HL-60 (cell line): ENCODE data around the gene ETV6.
A peak's percentile ranks its signal among the peaks of the same experiment; 100 is the strongest.

Experiments used
- DNase-seq, 2 experiments: peaks; one replicate each; pipeline ENCODE4 v3.0.0-alpha.2; 2010 to 2020; ENCODE audit warnings: low read depth in 1 of 2, low spot score in 1 of 2
- H3K27ac ChIP-seq: fragments of 250-450 bp; sonication (Bioruptor Pico); replicated peaks from 2 replicates; pipeline ENCODE4 v1.5.1; 2020; ENCODE audit warnings: mild to moderate bottlenecking, moderate library complexity
- H3K27me3 ChIP-seq: fragments of 250-450 bp; sonication (Bioruptor Pico); 2 replicates; pipeline ENCODE4 v1.5.1; 2021; ENCODE audit warnings: mild to moderate bottlenecking, moderate library complexity; ENCODE audit not compliant: insufficient read depth, poor library complexity, severe bottlenecking
- H3K4me3 ChIP-seq: replicated peaks from 2 replicates; pipeline ENCODE4 v1.5.1; 2011; ENCODE audit warnings: mild to moderate bottlenecking, control low read depth, low read length; ENCODE audit not compliant: insufficient read depth
- GABPA ChIP-seq: IDR thresholded peaks from 2 replicates; pipeline ENCODE4 v1.6.1; 2012; ENCODE audit warnings: low read depth
- POLR2AphosphoS5 ChIP-seq: IDR thresholded peaks from 2 replicates; pipeline ENCODE4 v1.6.1; 2012; ENCODE audit warnings: low read depth
- SPI1 ChIP-seq: IDR thresholded peaks from 2 replicates; pipeline ENCODE4 v1.6.1; 2012; ENCODE audit warnings: low read depth, mild to moderate bottlenecking, borderline replicate concordance
- TF ChIP-seq, protein P1 (sequence below): IDR thresholded peaks from 2 replicates; pipeline ENCODE4 v1.6.1; 2012; ENCODE audit warnings: low read depth; ENCODE audit not compliant: insufficient replicate concordance
- TF ChIP-seq, protein P2 (sequence below): IDR thresholded peaks from one replicate; pipeline ENCODE4 v1.5.1; 2011; ENCODE audit warnings: low read length, control low read depth, inconsistent platforms; ENCODE audit not compliant: insufficient read depth

The ETV6 gene

DNA sequence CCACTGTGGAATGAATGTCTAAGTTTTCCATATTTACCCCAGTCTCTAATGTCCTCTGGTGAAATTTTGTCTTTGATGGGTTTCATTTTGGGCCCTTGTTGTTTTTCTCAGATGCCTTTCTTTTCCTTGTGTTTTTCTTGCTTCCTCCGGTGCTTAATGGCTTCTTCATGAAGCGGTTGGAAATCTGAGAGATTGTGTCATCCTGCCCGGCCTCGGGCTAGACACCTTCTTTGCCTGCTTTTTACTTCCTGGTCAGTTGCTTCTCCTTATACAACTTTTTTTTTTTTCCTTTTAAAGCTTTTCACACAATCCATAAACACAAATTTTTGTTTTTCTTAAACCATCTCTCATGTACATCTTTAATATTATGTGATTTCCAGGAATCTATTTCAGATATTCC lies 7.1 kb downstream of the ETV6 start:
- TF ChIP-seq POLR2AphosphoS5 (no peak; the same call in 1 of the 2 replicates), SPI1 (no peak)
- TF ChIP-seq, protein P1, sequence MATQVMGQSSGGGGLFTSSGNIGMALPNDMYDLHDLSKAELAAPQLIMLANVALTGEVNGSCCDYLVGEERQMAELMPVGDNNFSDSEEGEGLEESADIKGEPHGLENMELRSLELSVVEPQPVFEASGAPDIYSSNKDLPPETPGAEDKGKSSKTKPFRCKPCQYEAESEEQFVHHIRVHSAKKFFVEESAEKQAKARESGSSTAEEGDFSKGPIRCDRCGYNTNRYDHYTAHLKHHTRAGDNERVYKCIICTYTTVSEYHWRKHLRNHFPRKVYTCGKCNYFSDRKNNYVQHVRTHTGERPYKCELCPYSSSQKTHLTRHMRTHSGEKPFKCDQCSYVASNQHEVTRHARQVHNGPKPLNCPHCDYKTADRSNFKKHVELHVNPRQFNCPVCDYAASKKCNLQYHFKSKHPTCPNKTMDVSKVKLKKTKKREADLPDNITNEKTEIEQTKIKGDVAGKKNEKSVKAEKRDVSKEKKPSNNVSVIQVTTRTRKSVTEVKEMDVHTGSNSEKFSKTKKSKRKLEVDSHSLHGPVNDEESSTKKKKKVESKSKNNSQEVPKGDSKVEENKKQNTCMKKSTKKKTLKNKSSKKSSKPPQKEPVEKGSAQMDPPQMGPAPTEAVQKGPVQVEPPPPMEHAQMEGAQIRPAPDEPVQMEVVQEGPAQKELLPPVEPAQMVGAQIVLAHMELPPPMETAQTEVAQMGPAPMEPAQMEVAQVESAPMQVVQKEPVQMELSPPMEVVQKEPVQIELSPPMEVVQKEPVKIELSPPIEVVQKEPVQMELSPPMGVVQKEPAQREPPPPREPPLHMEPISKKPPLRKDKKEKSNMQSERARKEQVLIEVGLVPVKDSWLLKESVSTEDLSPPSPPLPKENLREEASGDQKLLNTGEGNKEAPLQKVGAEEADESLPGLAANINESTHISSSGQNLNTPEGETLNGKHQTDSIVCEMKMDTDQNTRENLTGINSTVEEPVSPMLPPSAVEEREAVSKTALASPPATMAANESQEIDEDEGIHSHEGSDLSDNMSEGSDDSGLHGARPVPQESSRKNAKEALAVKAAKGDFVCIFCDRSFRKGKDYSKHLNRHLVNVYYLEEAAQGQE = peak; percentile 10
- Histone ChIP-seq H3K4me3 (no peak overlapping the region), H3K27me3 (no peaks in the 10 kb centered on the region), H3K27ac (peak overlapping the region; percentile 96)
- DNase-seq = peak in 1 of 2 experiments; percentile 62

DNA sequence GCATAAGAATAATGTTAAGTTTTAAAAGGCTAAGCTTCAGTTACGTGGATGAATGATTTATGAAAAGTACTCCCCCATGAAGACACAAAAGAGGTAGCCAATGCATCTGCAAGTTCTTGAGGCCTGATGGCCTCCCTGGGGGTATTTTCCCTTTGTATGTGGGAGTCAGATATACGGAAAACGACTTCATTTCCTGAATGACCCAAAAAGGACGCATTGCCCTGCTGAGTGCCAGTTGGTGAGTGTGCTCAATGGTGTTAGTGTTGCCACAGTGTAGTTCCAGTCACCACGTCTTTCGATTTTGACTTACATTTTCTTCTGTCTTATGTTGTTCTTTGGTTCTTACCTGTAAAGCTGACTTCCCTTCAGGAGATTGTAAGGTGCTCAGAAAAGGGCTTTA lies 8.0 kb downstream of the ETV6 start:
- H3K27ac ChIP-seq = peak overlapping the region; percentile 96
- TF ChIP-seq, protein P2, sequence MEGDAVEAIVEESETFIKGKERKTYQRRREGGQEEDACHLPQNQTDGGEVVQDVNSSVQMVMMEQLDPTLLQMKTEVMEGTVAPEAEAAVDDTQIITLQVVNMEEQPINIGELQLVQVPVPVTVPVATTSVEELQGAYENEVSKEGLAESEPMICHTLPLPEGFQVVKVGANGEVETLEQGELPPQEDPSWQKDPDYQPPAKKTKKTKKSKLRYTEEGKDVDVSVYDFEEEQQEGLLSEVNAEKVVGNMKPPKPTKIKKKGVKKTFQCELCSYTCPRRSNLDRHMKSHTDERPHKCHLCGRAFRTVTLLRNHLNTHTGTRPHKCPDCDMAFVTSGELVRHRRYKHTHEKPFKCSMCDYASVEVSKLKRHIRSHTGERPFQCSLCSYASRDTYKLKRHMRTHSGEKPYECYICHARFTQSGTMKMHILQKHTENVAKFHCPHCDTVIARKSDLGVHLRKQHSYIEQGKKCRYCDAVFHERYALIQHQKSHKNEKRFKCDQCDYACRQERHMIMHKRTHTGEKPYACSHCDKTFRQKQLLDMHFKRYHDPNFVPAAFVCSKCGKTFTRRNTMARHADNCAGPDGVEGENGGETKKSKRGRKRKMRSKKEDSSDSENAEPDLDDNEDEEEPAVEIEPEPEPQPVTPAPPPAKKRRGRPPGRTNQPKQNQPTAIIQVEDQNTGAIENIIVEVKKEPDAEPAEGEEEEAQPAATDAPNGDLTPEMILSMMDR = no peak
- TF ChIP-seq SPI1 (no peak), GABPA (no peak), POLR2AphosphoS5 (no peak)
- TF ChIP-seq, protein P1 = no peak
- no peak overlapping the region for H3K4me3 ChIP-seq
- no peak for DNase-seq
- no peaks in the 10 kb centered on the region for H3K27me3 ChIP-seq

DNA sequence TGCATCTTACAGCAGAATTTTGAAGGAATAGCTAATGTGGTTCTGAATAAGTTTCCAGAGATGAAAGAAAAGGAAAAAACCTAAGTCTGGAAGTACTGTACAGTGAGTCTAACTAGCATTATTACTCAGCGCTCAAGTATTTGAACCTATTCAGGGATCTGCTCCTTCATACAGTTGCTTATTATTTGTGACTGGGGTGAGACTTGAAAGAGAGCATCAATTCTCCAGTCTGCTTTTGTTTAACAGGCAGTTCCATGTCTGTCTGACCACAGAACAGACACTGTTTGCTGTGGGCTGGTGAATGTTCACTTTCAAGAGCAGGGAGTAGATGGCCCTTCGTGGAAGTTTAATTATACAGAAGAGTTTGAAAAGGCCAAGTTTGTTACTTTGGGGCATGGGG lies 9.3 kb downstream of the ETV6 start:
- TF ChIP-seq SPI1 (no peak), GABPA (no peak), POLR2AphosphoS5 (no peak)
- TF ChIP-seq, protein P1 = no peak
- TF ChIP-seq, protein P2 = no peak
- Histone ChIP-seq H3K4me3 (no peak overlapping the region), H3K27ac (no peak overlapping the region), H3K27me3 (no peaks in the 10 kb centered on the region)
- DNase-seq = no peak

DNA sequence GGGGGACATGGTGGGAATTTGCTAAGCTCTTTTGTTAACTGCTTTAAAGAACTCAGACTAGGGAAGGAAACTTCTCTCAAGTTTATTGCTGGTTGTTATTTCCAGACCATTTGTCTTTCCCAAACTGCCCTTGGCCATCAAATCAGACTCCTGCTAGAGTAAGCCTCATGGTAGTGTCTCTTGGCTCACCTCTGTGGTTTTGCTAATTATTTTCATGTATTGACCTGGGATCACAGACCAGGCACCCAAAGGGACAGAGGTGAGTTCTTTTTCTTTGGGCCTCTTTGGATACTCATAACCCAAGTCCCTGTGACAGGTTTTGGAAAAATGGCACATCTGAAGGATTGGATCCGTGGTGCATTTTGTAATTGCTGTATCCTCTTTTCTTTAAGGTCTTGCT lies 11.2 kb downstream of the ETV6 start:
- no peak for DNase-seq
- Histone ChIP-seq H3K27me3 (no peaks in the 10 kb centered on the region), H3K4me3 (no peak overlapping the region), H3K27ac (no peak overlapping the region)
- TF ChIP-seq, protein P1 = no peak
- no peak for TF ChIP-seq SPI1
- no peak for TF ChIP-seq GABPA
- TF ChIP-seq, protein P2 = no peak
- TF ChIP-seq POLR2AphosphoS5 = no peak
